GM10248 (cell line): ENCODE results near the gene CENPB.

Experiments used
- CTCF ChIA-PET: fragments of 300-600 bp; sonication (Branson Sonifier 250); formaldehyde crosslinking; extraction: SDS; loops from one replicate; lab custom pipeline; 2021; ENCODE audit warnings: antibody characterized with exemption; lab: Yijun Ruan, JAX
- POLR2A ChIA-PET: fragments of 350-650 bp; sonication (Branson Sonifier 250); formaldehyde crosslinking; extraction: SDS; loops from one replicate; lab custom pipeline; 2020; ENCODE audit warnings: antibody characterized with exemption; lab: Yijun Ruan, JAX
- DNase-seq: peaks from one replicate; pipeline ENCODE4 v3.0.0; 2012; ENCODE audit errors: extremely low spot score
- CTCF ChIP-seq: IDR thresholded peaks from 2 replicates; pipeline ENCODE4 v1.5.1; 2012; ENCODE audit warnings: mild to moderate bottlenecking, low read depth; ENCODE audit errors: extremely low read depth, missing control alignments, control extremely low read depth

CENPB gene

GRCh38 chr20:3771552-3772058 is 14.9 kb downstream of the CENPB start:
- POLR2A ChIA-PET = no interaction called here
- no peak for DNase-seq
- CTCF ChIA-PET = interaction anchor here (0.9 to 1.1 kb wide), 2 partner anchors 10 to 14 kb away, joined by 3 to 4 read pairs; partner anchors contain the start of genes CENPB and SPEF1
- TF ChIP-seq CTCF = no peak

GRCh38 chr20:3768342-3769130 is 18.0 kb downstream of the CENPB start:
- CTCF ChIA-PET = interaction anchor here (0.7 to 8.0 kb wide), 18 partner anchors 9 to 303 kb away, joined by 3 to 60 read pairs (median 5); partner anchors contain the start of genes CENPB and SPEF1
- TF ChIP-seq CTCF = peak; percentile 46
- POLR2A ChIA-PET = interaction anchor here (1.4 kb wide), 1 partner anchor 13 kb away, joined by 4 read pairs; no protein-coding TSS in a partner anchor
- peak; percentile 79 for DNase-seq

DNA sequence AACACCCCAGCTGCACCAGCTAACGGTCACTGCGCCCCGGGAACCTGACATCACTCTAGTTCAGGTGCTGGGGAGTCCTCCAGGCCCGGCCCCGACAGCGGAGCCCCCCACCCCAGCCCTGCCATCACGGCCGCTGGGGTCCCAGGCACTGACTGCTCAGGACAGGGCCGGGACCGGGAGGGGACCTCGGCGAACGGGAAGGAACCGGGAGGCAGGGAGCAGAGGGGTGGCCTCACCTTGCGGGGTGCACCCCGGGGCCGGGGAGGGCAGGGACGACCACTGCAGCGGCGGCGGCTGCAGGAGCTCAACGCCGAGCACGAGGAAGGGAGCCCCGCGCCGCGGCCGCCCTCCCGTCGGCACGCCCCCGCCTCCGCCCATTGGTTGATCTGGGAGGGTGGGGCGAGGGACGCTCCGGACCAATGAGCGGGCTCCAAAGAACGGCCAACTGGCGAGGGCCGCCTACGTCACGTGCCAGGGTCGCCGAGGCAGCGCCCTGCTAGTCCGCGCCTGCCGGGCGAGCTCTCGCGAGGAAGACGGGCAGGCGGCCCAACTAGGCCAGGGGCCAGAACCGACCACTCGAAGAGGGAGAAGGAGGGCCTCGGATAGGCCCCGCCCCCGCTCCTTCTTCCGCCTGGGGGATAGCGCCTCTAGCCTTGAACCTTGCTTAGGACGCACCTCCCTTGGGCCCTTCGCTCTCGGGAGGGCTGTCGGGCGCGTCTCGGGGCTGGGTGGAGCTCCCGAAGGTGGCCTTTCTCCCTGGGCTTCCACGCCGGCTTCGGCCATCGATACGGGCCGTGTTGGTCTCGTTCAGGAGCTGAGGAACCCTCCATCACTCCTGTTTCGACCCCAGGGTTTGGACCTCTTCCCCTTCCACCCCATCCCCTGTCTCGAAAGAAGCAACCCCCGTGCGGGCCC is 18.9 kb downstream of the CENPB start, which contains the start of gene ADISSP:
ADISSP (minus strand) TSS at position 327 of the 915 bp plus-strand sequence. CDS start 7,653 bp downstream, outside the sequence.
- TF ChIP-seq CTCF = peak; percentile 21
- ChIA-PET CTCF (interaction anchor here (0.7 to 8.0 kb wide), 16 partner anchors 10 to 401 kb away, joined by 3 to 60 read pairs (median 5); partner anchors contain the start of genes CENPB and SPEF1), POLR2A (interaction anchor here (0.6 to 1.4 kb wide), 3 partner anchors 13 to 84 kb away, joined by 4 to 6 read pairs (median 4); partner anchors contain the start of gene SPEF1)
- peak; percentile 100 for DNase-seq

- ChIA-PET POLR2A (interaction anchor here (1.0 to 1.4 kb wide), 2 partner anchors 12 to 15 kb away, joined by 4 to 6 read pairs; partner anchors contain the start of gene SPEF1), CTCF (interaction anchor here (0.9 to 8.0 kb wide), 9 partner anchors 11 to 401 kb away, joined by 3 to 60 read pairs (median 12); partner anchors contain the start of genes AP5S1, CENPB and SPEF1)
- DNase-seq = no peak
- no peak for TF ChIP-seq CTCF
These were observed 19.5 kb downstream of the CENPB start for GRCh38 chr20:3767110-3767426.

DNA sequence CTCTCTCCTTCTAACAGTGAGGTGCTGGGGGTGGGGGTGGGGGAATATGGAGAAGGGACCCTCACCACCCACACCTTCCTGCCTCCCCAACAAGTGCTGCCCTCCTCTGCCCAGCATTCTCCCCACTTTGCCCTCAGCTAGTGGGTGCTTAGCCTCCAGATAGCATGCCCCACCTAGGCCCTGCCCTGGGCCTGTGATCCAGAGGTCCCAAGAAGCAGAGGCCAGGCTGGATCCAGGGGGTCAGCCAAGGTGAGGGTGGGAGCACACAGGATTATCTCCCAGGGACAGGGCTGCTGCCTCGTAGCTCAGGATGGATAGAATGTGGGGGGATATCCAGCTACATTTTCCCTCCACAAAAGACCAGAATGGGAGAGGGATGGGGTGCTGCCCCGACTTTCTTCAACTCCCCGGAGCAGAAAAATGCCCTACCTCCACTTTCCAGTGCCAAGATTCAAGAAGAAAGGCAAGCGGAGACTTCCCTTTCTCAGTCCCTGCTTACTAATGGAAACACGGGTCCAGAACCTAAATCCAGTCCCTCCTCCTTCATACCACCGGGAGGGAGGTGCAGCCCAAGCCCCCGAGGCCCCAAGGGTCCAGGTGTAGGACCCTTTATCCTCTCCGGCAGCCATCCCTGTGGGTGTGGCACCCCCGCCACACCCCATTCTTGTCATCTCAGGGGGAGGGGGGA is 20.0 kb downstream of the CENPB start:
- POLR2A ChIA-PET = no interaction called here
- no peak for TF ChIP-seq CTCF

More for the DNA sequence above, 20.0 kb downstream of the CENPB start:
- CTCF ChIA-PET = interaction anchor here (0.9 to 8.0 kb wide), 10 partner anchors 11 to 402 kb away, joined by 3 to 60 read pairs (median 8); partner anchors contain the start of genes AP5S1, CENPB and SPEF1
- DNase-seq = no peak
